ENCODE measurements around the gene KRT32. TPM values are rescaled to one million over a fixed set of nuclear protein-coding genes. Genes with fewer than 3 reads are reported as not detected.

Gene KRT32
- total RNA-seq, 2 experiments from 2014 or later: not detected

- Mint-ChIP-seq H3K4me1 (ENCODE audit: low read depth) (no peaks in the 10 kb centered on the region), H3K27ac (no peak overlapping the region), H3K9me3 (peaks cover 2% of the 10 kb centered on the region), H3K36me3 (no peaks in the 10 kb centered on the region), H3K27me3 (no peaks in the 10 kb centered on the region), H3K4me3 (no peak overlapping the region)
- POLR2A ChIA-PET: interaction anchor here (0.8 kb wide), 1 partner anchor 20 kb away, joined by 3 read pairs; no protein-coding TSS in a partner anchor
- intact Hi-C loops (cut with micrococcal nuclease): no loop called here
- CTCF ChIA-PET: interaction anchor here (1.0 kb wide), 1 partner anchor 9 kb away, joined by 4 read pairs; no protein-coding TSS in a partner anchor
- no peak for DNase-seq
These were observed 11.1 kb upstream of the KRT32 start for GRCh38 chr17:41478237-41478636.

- Mint-ChIP-seq H3K4me3 (no peak overlapping the region), H3K27me3 (no peaks in the 10 kb centered on the region), H3K36me3 (no peaks in the 10 kb centered on the region), H3K27ac (no peak overlapping the region), H3K4me1 (ENCODE audit: low read depth) (no peaks in the 10 kb centered on the region), H3K9me3 (peaks cover 2% of the 10 kb centered on the region)
- CTCF ChIA-PET: interaction anchor here (0.6 kb wide), 1 partner anchor 18 kb away, joined by 3 read pairs; no protein-coding TSS in a partner anchor
- POLR2A ChIA-PET: interaction anchor here (0.8 kb wide), 1 partner anchor 21 kb away, joined by 3 read pairs; no protein-coding TSS in a partner anchor
- no peak for DNase-seq
- intact Hi-C loops (cut with micrococcal nuclease): no loop called here
These were observed 10.0 kb upstream of the KRT32 start for GRCh38 chr17:41476866-41477815.

- H3K4me3 Mint-ChIP-seq: no peak overlapping the region
- intact Hi-C loops (cut with micrococcal nuclease): no loop called here
- ChIA-PET POLR2A (no interaction called here), CTCF (interaction anchor here (0.7 to 1.0 kb wide), 2 partner anchors 153 to 174 kb away, joined by 3 read pairs; no protein-coding TSS in a partner anchor)
- no peak for DNase-seq
- H3K27me3 Mint-ChIP-seq: no peaks in the 10 kb centered on the region
- H3K4me1 Mint-ChIP-seq (ENCODE audit: low read depth): no peaks in the 10 kb centered on the region
- H3K36me3 Mint-ChIP-seq: no peaks in the 10 kb centered on the region
- no peak overlapping the region for H3K27ac Mint-ChIP-seq
- peaks cover 6% of the 10 kb centered on the region for H3K9me3 Mint-ChIP-seq
These were observed 8.2 kb upstream of the KRT32 start for GRCh38 chr17:41475421-41475820.

GRCh38 chr17:41474863-41475262, 7.7 kb upstream of the KRT32 start:
- no peaks in the 10 kb centered on the region for H3K4me1 Mint-ChIP-seq (ENCODE audit: low read depth)
- no peak overlapping the region for H3K4me3 Mint-ChIP-seq
- intact Hi-C loops (cut with micrococcal nuclease): no loop called here
- ChIA-PET CTCF (interaction anchor here (0.7 to 1.0 kb wide), 2 partner anchors 152 to 174 kb away, joined by 3 read pairs; no protein-coding TSS in a partner anchor), POLR2A (no interaction called here)
- peaks cover 6% of the 10 kb centered on the region for H3K9me3 Mint-ChIP-seq
- no peaks in the 10 kb centered on the region for H3K27me3 Mint-ChIP-seq
- DNase-seq: no peak
- no peaks in the 10 kb centered on the region for H3K36me3 Mint-ChIP-seq
- no peak overlapping the region for H3K27ac Mint-ChIP-seq

GRCh38 chr17:41468346-41468745, 1.2 kb upstream of the KRT32 start:
- H3K36me3 Mint-ChIP-seq: no peaks in the 10 kb centered on the region
- intact Hi-C loops (cut with micrococcal nuclease): no loop called here
- no peaks in the 10 kb centered on the region for H3K4me1 Mint-ChIP-seq (ENCODE audit: low read depth)
- DNase-seq: no peak
- H3K9me3 Mint-ChIP-seq: peaks cover 10% of the 10 kb centered on the region
- H3K27ac Mint-ChIP-seq: no peak overlapping the region
- H3K4me3 Mint-ChIP-seq: no peak overlapping the region
- CTCF ChIA-PET: no interaction called here
- POLR2A ChIA-PET: no interaction called here
- H3K27me3 Mint-ChIP-seq: no peaks in the 10 kb centered on the region

- CTCF ChIA-PET: no interaction called here
- DNase-seq: no peak
- Mint-ChIP-seq H3K36me3 (no peaks in the 10 kb centered on the region), H3K27ac (no peak overlapping the region), H3K9me3 (peaks cover 10% of the 10 kb centered on the region), H3K4me3 (no peak overlapping the region), H3K27me3 (no peaks in the 10 kb centered on the region), H3K4me1 (ENCODE audit: low read depth) (no peaks in the 10 kb centered on the region)
- intact Hi-C loops (cut with micrococcal nuclease): no loop called here
- POLR2A ChIA-PET: no interaction called here
These were observed 375 bp upstream of the KRT32 start for GRCh38 chr17:41467561-41467960.

- no peak for DNase-seq
- H3K27me3 Mint-ChIP-seq: no peaks in the 10 kb centered on the region
- no peak overlapping the region for H3K4me3 Mint-ChIP-seq
- ChIA-PET POLR2A (no interaction called here), CTCF (no interaction called here)
- no peaks in the 10 kb centered on the region for H3K4me1 Mint-ChIP-seq (ENCODE audit: low read depth)
- peaks cover 6% of the 10 kb centered on the region for H3K9me3 Mint-ChIP-seq
- no peak overlapping the region for H3K27ac Mint-ChIP-seq
- intact Hi-C loops (cut with micrococcal nuclease): no loop called here
- no peaks in the 10 kb centered on the region for H3K36me3 Mint-ChIP-seq
These were observed 2.5 kb downstream of the KRT32 start for GRCh38 chr17:41464682-41465081.

- Mint-ChIP-seq H3K36me3 (no peaks in the 10 kb centered on the region), H3K27me3 (no peaks in the 10 kb centered on the region), H3K4me1 (ENCODE audit: low read depth) (no peaks in the 10 kb centered on the region), H3K9me3 (peaks cover 6% of the 10 kb centered on the region), H3K27ac (no peak overlapping the region), H3K4me3 (no peak overlapping the region)
- CTCF ChIA-PET: no interaction called here
- POLR2A ChIA-PET: no interaction called here
- DNase-seq: no peak
- intact Hi-C loops (cut with micrococcal nuclease): no loop called here
These were observed 3.0 kb downstream of the KRT32 start for GRCh38 chr17:41464173-41464572.

GRCh38 chr17:41463746-41464145, 3.4 kb downstream of the KRT32 start:
- no peak overlapping the region for H3K27ac Mint-ChIP-seq
- CTCF ChIA-PET: no interaction called here
- H3K27me3 Mint-ChIP-seq: no peaks in the 10 kb centered on the region
- DNase-seq: no peak
- intact Hi-C loops (cut with micrococcal nuclease): no loop called here
- H3K4me3 Mint-ChIP-seq: no peak overlapping the region
- POLR2A ChIA-PET: no interaction called here
- H3K9me3 Mint-ChIP-seq: peaks cover 6% of the 10 kb centered on the region
- no peaks in the 10 kb centered on the region for H3K36me3 Mint-ChIP-seq
- no peaks in the 10 kb centered on the region for H3K4me1 Mint-ChIP-seq (ENCODE audit: low read depth)

- no peaks in the 10 kb centered on the region for H3K9me3 Mint-ChIP-seq
- no peaks in the 10 kb centered on the region for H3K27me3 Mint-ChIP-seq
- intact Hi-C loops (cut with micrococcal nuclease): no loop called here
- DNase-seq: no peak
- H3K4me3 Mint-ChIP-seq: no peak overlapping the region
- no peak overlapping the region for H3K27ac Mint-ChIP-seq
- H3K4me1 Mint-ChIP-seq (ENCODE audit: low read depth): no peaks in the 10 kb centered on the region
- ChIA-PET CTCF (no interaction called here), POLR2A (no interaction called here)
- no peaks in the 10 kb centered on the region for H3K36me3 Mint-ChIP-seq
These were observed 4.5 kb downstream of the KRT32 start for GRCh38 chr17:41462705-41463104.

- no peak overlapping the region for H3K27ac Mint-ChIP-seq
- intact Hi-C loops (cut with micrococcal nuclease): no loop called here
- H3K4me3 Mint-ChIP-seq: no peak overlapping the region
- CTCF ChIA-PET: interaction anchor here (3.8 kb wide), 1 partner anchor 91 kb away, joined by 13 read pairs; no protein-coding TSS in a partner anchor
- POLR2A ChIA-PET: no interaction called here
- no peaks in the 10 kb centered on the region for H3K4me1 Mint-ChIP-seq (ENCODE audit: low read depth)
- no peaks in the 10 kb centered on the region for H3K27me3 Mint-ChIP-seq
- DNase-seq: no peak
- no peaks in the 10 kb centered on the region for H3K9me3 Mint-ChIP-seq
- no peaks in the 10 kb centered on the region for H3K36me3 Mint-ChIP-seq
These were observed 9.5 kb downstream of the KRT32 start for GRCh38 chr17:41457676-41458075.

GRCh38 chr17:41456204-41456603, 11.0 kb downstream of the KRT32 start:
- no peak for DNase-seq
- Mint-ChIP-seq H3K27ac (no peak overlapping the region), H3K27me3 (no peaks in the 10 kb centered on the region), H3K4me3 (no peak overlapping the region), H3K36me3 (no peaks in the 10 kb centered on the region), H3K4me1 (ENCODE audit: low read depth) (no peaks in the 10 kb centered on the region), H3K9me3 (no peaks in the 10 kb centered on the region)
- intact Hi-C loops (cut with micrococcal nuclease): no loop called here
- CTCF ChIA-PET: interaction anchor here (3.8 kb wide), 1 partner anchor 93 kb away, joined by 13 read pairs; no protein-coding TSS in a partner anchor
- POLR2A ChIA-PET: no interaction called here

GRCh38 chr17:41455236-41455635, 11.9 kb downstream of the KRT32 start:
- no peak for DNase-seq
- Mint-ChIP-seq H3K27me3 (no peaks in the 10 kb centered on the region), H3K4me3 (no peak overlapping the region), H3K4me1 (ENCODE audit: low read depth) (no peaks in the 10 kb centered on the region), H3K36me3 (no peaks in the 10 kb centered on the region), H3K27ac (no peak overlapping the region), H3K9me3 (no peaks in the 10 kb centered on the region)
- intact Hi-C loops (cut with micrococcal nuclease): no loop called here
- ChIA-PET CTCF (interaction anchor here (0.6 kb wide), 1 partner anchor 17 kb away, joined by 3 read pairs; no protein-coding TSS in a partner anchor), POLR2A (no interaction called here)

All from activated CD4-positive, alpha-beta memory T cell treated with anti-CD3 and anti-CD28 coated beads for 36 hours (primary cell).